Adipose tissue (tissue), 3 donors: ENCODE results near the gene AGPS. TPM values are rescaled to one million over a fixed set of nuclear protein-coding genes. Genes with fewer than 3 reads are reported as not detected.
"Not testable (repeated sequence)": the region's sequence is repeated elsewhere in the genome, so short reads cannot be mapped to it uniquely, and the experiment has no call there.

Source experiments
- H3K27ac ChIP-seq: one replicate; pipeline ENCODE4 v1.5.1; 2013; ENCODE audit warnings: low read depth, low read length
- WGBS, 3 donors: extraction: QIAGEN DNeasy Blood & Tissue Kit; methylation state at CpG; one replicate each; pipeline ENCODE4 v1.1.7; 2013; 5-methylcytosine and 5-hydroxymethylcytosine counted together
- polyA plus RNA-seq, 3 donors: library from polyadenylated mRNA; stranded (reverse); fragments of 200-250 nt; gene quantifications; one replicate each; pipeline ENCODE4 v1.2.3, GENCODE V29; 2013
- donor health status: healthy with polysubstance abuse.
- donor health status: Bipolar disorder and iron deficiency.
- donor health status: healthy.

AGPS gene
- 10 to 100 TPM in 2 of 3 donors, 1 to 10 TPM in 1; 6.2 to 12.6 (median 10.3) TPM for polyA plus RNA-seq

DNA sequence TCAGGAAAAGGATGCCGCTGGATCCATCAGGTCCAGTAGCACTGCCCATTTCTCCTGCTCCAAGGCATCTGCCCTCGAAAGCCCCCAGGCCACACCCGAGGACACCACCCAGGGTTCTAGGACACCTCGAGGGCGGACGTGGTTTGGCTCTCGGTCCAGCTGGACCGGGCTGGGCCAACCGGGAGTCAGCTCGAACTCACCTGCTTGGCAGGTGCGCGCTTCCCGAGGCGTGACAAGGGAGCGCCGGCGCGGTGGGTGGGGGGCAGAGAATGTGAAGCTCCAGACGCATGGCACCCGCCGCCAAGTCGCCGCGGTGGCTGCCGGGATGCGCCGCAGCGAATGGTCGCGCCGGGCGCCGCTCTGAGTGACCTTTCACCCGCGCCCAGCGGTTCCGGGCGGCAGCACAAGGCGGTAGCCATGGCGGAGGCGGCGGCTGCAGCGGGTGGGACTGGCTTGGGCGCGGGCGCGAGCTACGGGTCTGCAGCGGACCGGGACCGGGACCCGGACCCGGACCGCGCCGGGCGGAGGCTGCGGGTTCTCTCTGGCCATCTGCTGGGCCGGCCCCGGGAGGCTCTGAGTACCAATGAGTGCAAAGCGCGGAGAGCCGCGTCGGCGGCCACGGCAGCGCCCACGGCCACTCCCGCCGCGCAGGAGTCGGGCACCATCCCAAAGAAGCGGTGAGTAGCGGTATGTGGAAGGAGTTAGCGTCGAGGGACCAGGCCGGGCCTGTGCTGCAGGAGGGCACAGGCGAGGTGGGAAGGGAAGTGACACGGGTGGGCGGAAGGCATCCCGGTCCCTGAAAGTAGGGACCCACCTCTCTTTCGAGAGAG lies at the start of gene AGPS:
TSS of gene AGPS (plus strand) at position 401 of the 830 bp plus-strand sequence. CDS start at position 418, 17 bp downstream.
- H3K27ac ChIP-seq: no peak within 1 kb of the TSS

DNA sequence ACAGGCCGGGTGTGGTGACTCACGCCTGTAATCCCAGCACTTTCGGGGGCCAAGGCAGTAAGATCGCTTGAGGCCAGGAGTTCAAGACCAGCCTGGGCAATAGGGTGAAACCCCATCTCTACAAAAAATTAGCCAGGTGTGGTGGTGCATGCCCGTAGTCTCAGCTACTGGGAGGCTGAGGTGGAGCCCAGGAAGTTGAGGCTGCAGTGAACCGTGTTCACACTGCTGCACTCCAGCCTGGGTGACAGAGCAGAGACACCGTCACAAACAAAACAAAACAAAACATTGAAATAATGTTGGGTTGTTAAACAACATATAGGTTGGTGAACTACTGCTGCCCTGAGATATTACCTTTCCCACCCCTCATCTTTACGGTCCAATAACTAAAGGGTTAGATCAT lies 48.8 kb upstream of the AGPS start:
- 86 to 91% (median 90%) methylated on average over 8 of the region's 8 CpGs for WGBS, 3 donors
- H3K27ac ChIP-seq: no peak overlapping the region

More for the DNA sequence above, at the start of gene AGPS:
- WGBS, 3 donors: 1% methylated on average over 61 to 83 of the region's 83 CpGs

DNA sequence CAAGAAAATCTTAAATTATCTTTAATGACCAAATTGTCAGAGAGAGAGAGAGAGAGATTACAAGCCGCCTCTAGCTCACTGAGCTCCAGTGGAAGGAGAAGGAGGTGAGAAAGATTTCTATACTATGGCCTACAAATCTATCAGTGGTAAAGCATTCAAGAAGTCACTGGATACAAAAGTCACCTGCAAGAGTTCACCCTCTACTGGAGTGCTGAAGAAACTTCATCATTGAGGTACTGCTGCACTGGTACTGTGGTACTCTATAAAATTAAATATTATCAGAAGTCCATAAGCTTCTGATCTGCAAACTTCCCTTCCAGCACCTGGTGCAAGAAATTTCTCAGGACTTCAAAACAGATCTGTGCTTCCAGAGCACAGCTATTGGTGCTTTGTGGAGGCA lies 48.3 kb upstream of the AGPS start:
- no peak overlapping the region for H3K27ac ChIP-seq
- WGBS, 3 donors: 97 to 100% (median 100%) methylated on average over 1 of the region's 1 CpG

DNA sequence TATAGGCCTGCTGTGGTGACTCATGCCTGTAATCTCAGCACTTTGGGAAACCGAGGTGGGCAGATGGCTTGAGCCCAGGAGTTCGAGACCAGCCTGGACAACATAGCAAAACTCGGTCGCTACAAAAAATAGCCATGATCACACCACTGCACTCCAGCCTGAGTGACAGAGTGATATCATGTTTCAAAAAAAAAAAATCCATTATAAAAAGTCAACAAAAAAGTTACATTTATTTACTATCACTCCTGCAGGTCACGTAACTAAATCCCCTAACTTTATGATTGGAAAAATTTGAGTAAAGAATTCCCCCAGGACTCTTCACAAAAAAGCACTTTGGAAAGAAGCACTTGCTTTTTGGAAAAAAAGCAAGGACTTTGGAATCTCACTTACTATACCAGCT lies 46.4 kb upstream of the AGPS start:
- 87 to 90% (median 88%) methylated on average over 5 of the region's 5 CpGs for WGBS, 3 donors
- no peak overlapping the region for H3K27ac ChIP-seq

DNA sequence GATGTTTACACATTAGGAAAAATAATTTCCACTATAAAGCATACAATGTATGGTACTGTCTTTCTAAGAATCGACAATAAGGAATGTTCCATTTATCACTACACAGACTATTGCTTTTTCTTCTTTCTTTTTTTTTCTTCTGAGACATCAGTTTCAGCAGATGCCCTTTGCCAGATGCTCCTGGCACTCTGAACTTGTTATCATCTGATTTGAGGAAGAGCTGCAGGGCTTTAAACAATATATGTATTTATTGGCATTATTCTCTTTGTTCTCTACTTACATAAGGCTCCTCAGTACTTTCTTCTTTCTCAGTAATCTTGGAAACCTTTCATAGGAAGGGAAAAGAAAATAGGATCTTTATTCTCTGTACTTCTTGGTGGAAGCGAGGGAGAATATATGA lies 45.0 kb upstream of the AGPS start:
- no peak overlapping the region for H3K27ac ChIP-seq
- 82 to 91% (median 84%) methylated on average over 2 of the region's 2 CpGs for WGBS, 3 donors

DNA sequence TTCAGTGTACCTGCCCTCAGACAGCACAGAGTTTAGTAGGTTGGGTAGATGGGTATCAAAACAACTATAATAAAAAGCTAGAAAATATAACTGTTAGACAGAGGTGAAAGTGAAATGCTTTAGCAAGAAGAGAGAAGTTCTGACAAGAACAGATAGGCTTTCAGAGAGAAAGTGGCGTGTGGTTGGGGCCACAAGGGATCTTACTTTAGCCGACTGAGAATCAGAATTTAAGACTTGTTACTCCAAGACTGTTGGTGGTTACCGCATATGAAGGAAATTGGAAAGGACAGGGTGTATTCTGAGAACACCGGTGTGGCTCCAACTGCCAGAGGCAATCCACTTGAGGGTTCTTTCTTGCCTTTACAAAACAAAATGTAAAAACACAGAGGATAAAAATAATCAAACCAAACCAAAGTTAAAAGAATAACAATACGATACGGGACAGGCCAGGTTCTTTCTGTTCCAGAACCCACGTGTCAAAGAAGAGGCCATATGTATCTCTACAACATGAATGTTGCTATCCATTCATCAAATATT lies 44.4 kb upstream of the AGPS start:
- WGBS, 3 donors: 47 to 91% (median 50%) methylated on average over 7 of the region's 7 CpGs
- H3K27ac ChIP-seq: no peak overlapping the region

DNA sequence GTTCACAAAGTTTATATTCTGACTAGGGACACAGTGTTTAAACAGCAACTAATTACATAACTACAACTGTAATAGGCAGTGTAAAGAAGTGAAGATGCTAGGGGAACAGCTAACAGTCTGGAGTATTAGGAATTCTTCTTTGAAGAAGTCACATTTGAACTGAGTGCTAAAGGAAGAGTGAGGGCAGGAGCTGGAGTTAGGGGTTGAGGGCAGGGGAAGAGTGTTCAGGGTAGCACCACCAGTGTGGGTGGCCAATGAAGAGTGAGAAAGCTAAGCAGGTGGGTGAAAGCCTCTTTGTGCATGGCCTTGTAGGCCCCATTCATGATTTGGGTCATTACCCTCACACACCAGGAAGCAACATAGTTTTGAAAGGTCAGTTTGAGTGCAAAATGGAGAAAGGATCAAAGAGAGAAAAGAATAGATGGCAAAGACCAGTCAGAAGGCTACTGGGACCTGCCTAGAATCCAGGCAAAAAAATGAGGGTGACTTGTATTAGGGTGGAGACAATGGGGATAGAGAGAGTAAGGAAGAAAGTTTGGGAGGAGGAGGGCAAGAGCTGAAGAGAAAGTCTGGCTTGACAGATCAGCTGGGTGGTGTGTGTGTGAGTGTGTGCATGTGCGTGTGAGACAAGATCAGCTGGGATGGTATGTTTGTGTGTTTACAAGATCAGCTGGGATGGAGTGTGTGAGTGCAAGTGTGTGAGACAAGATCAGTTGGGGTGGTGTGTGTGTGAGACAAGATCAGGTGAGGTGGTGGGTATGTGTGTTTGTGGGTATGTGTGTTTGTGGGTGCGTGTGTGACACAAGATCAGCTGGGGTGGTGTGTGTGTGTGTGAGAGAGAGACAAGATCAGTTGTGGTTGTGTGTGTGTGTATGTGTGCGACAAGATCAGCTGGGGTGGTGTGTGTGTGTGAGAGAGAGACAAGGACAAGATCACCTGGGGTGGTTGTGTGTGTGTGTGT lies 43.6 kb upstream of the AGPS start:
- 94 to 98% (median 96%) methylated on average over 3 of the region's 3 CpGs for WGBS, 3 donors
- no peak overlapping the region for H3K27ac ChIP-seq

DNA sequence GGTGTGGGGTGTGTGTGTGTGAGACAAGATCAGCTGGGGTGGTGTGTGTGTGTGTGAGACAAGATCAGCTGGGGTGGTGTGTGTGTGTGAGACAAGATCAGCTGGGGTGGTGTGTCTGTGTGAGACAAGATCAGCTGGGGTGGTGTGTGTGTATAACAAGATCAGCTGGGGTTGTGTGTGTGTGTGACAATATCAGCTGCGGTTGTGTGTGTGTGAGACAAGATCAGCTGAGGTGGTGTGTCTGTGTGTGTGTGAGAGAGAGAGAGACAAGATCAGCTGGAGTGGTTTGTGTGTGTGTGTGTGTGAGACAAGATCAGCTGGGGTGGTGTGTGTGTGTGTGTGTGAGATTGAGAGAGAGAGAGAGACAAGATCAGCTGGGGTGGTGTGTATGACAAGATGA lies 41.9 kb upstream of the AGPS start:
- WGBS, 3 donors: 86 to 88% (median 87%) methylated on average over 1 of the region's 1 CpG
- not testable (repeated sequence) for H3K27ac ChIP-seq

DNA sequence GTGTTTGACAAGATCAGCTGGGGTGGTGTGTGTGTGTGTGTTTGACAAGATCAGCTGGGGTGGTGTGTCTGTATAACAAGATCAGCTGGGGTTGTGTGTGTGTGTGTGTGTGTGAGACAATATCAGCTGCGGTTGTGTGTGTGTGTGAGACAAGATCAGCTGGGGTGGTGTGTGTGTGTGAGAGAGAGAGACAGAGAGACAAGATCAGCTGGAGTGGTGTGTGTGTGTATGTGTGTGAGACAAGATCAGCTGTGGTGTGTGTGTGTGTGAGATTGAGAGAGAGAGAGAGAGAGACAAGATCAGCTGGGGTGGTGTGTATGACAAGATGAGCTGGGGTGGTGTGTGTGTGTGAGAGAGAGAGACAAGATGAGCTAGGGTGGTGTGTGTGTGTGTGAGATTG lies 41.5 kb upstream of the AGPS start:
- H3K27ac ChIP-seq: not testable (repeated sequence)
- 92 to 95% (median 93%) methylated on average over 1 of the region's 1 CpG for WGBS, 3 donors

DNA sequence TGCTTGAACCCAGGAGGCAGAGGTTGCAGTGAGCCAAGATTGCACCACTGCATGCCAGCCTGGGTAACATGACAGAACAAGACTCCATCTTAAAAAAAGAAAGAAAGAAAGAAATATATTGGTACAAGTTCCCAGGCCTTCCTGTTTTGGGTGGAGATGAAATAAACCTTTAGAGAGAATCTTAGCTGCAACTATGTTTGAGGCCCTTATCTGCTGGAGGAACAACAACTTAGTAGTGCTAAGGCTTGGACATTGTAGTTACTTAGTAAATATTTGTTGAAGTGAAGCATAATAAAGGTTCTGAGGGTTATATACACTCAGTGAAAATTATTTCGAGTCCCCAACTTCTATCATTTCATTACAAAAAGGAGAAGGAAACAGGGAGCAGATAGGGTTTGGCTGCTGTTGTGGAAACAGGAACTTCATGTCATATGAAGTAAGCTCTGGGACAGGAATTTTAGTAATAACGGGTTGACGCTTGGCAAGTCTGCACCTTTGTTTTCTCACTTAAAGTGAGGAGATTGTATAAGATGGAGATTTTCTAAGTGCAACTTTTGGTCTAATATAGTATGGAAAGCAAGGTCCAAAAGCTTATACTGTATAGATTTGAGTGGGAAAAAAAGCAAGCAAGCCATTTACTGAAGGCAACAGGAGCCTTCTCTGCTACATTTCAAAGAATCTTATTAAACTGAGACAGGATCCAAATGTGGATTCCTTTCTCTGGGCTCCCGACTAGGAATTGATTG lies 40.0 kb upstream of the AGPS start:
- no peak overlapping the region for H3K27ac ChIP-seq
- WGBS, 3 donors: 12 to 18% (median 13%) methylated on average over 4 of the region's 4 CpGs

DNA sequence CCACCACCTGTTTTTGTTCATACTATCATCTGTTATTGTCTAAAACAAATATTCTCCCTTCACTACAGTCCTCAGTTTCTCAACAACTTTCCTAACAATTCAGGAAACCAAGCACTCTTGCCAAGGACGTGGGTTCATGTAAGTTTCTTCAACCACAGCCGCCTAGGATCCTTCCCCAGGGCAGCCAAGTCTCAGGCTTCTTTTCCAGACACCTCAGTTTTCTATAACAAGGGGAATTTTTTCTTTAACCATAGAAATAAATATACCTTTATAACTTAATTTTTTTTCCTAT lies 39.4 kb upstream of the AGPS start:
- H3K27ac ChIP-seq: no peak overlapping the region
- WGBS, 3 donors: 23 to 30% (median 24%) methylated on average over 2 of the region's 2 CpGs

DNA sequence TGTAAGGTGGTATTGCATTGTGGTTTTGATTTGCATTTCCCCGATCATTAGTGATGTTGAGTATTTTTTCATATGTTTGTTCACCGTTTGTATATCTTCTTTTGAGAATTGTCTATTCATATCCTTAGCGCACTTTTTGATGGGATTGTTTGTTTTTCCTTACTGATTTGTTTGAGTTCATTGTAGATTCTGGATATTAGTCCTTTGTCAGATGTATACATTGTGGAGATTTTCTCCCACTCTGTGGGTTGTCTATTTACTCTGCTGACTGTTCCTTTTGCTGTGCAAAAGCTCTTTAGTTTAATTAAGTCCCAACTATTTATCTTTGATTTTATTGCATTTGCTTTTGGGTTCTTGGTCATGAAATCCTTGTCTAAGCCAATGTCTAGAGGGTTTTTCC lies 38.0 kb upstream of the AGPS start:
- H3K27ac ChIP-seq: not testable (repeated sequence)
- 76 to 91% (median 90%) methylated on average over 3 of the region's 3 CpGs for WGBS, 3 donors

DNA sequence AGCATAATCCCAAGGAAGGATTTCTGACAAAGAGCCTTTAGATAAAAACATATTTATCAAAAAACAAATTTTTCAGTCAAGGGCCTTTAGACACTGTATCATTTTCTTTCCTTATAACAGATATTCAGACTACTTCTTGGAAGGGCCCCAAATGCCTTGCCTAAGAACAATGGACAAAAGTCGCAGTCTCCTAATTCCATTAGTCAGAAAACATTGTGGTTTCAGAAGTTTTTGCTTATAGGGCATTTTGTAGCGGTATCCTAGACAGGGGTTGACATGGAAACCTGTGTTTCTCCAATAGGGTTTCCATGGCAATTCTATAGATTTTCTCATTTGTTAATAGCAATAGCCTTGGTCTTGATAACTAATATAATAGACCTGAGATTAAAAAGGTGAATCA lies 36.7 kb upstream of the AGPS start:
- WGBS, 3 donors: 81 to 91% (median 85%) methylated on average over 2 of the region's 2 CpGs
- no peak overlapping the region for H3K27ac ChIP-seq

DNA sequence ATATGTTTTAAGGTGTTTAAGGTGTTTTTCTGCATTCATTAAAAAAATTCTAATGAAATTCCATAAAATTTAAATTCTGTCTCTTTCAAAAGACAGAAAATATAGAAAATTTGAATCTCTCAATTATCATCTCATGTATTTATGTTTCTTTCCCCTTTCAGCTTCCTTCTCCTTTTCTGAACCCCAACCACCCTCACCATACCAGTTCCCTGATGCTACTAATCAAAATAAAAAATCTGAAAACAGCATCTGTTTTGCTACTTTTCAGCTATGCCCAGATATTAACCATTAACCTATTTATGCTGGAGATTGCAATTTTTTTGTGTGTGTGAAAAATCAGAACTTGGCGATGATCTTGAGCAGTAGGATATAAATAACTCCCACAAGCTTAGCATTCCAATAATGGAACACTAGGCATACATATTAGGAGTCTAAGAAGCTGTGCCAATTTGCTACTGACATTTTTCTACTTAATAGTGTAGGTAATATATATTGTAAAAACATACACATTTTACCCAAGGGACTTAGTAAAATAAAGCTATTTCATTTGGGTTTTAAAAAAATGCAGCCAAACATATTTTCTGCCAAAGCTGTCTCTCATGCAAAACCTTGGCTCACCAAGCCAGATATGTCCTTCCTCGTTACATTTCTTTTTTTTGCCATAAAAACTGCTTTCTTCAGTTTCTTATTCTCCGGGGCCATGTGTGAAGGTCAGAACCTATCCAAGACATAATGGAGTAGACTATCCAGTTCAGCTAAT lies 32.6 kb upstream of the AGPS start:
- 40 to 63% (median 45%) methylated on average over 3 of the region's 3 CpGs for WGBS, 3 donors
- no peak overlapping the region for H3K27ac ChIP-seq

DNA sequence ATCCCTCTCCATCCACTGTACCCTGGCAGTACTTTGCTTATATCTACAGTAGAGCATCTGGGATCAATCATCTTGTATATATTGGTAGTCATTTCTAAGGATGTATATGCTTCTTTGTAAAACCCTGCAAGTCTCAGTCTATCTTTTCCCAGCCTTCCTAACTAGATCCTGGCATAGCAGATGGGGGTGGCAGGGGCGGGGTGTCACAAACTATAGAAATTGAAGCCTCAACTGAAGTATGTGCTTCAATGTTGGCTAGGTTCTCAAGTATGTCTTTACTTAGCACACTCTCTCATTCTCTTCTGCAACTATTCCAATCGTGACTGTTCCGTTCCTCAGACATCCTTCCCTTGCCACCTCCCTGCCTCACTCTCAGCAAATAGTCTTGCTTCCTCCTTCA lies 30.1 kb upstream of the AGPS start:
- WGBS, 3 donors: 90 to 92% (median 90%) methylated on average over 3 of the region's 3 CpGs
- H3K27ac ChIP-seq: no peak overlapping the region

DNA sequence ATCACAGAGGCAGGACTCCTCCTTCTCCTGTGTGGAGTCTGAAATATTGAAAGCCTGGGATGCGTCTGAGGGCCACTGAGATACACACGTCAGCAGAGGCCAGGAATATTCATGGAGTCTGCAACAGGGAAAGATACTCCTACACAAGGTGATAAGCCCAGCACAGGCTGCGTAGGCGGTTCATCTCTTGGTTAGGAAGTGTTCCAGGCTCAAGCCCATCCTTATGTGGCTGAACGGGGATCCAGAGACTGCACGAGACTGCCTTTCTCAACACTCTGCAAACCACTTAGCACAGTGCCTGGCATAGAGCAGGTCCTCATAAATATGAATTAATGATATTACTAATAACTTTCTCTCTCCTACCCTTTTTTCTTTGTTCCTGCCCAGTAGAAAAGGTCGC lies 29.2 kb upstream of the AGPS start:
- WGBS, 3 donors: 84 to 91% (median 88%) methylated on average over 7 of the region's 7 CpGs
- no peak overlapping the region for H3K27ac ChIP-seq

DNA sequence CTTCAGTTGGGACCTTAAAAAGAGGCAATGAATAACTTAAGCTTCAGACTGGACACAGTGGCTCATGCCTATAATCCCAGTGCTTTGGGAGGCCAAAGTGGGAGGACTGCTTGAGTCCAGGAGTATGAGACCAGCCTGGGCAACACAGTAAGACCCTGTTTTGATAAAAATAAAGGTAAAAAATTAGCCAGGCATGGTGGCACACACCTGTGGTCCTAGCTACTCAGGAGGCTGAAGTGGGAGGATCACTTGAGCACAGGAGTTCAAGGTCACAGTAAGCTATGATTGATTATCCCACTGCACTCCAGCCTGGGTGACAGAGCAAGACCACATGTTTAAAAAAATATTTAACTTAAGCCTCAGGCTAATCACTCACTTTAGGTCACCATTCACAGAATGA lies 26.8 kb upstream of the AGPS start:
- H3K27ac ChIP-seq: not testable (repeated sequence)

DNA sequence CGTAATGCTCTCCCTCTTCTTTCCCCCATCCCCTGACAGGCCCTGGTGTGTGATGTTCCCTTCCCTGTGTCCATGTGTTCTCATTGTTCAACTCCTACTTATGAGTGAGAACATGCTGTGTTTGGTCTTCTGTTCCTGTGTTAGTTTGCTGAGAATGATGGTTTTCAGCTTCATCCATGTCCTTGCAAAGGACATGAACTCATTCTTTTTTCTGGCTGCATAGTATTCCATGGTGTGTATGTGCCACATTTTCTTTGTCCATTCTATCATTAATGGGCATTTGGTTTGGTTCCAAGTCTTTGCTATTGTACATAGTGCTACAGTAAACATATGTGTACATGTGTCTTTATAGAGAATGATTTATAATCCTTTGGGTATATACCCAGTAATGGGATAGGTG lies 24.6 kb upstream of the AGPS start:
- WGBS, 3 donors: 89 to 97% (median 92%) methylated on average over 1 of the region's 1 CpG
- not testable (repeated sequence) for H3K27ac ChIP-seq
